Measurements from ENCODE around the gene NSMCE1.

DNA sequence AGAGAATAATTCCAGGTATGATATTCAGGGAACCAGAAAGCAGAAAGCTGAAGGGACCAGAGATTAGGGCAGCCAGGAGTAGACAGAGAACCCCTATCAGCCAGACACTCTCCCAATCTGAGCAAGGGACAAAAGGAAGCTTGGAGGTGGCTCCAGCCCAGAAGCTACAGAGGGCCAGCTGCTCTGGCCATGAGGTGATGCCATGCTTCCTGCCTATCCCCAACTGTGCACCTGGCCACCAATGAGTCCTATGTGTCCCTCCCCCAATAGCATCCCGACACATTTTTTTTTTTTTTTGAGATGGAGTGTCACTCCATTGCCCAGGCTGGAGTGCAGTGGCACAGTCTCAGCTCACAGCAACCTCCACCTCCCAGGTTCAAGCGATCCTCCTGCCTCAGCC lies 30.0 kb downstream of the NSMCE1 start:
- TF ChIP-seq POLR2A (IDR thresholded peaks at IDR 0.05; ENCODE audit: low read length) (no peak), GATA1 (IDR thresholded peaks at IDR 0.05; ENCODE audit: low read depth, low read length) (no peak)
